Subcutaneous adipose tissue (tissue), 4 donors: ENCODE measurements around the gene UNCX. TPM values are rescaled to one million over a fixed set of nuclear protein-coding genes. Genes with fewer than 3 reads are reported as not detected.

Source experiments
- CTCF ChIP-seq: fragments of 450-650 bp; IDR thresholded peaks from one replicate; pipeline ENCODE4 v1.5.1; 2016; ENCODE audit warnings: low read depth, mild to moderate bottlenecking, control low read depth, antibody characterized with exemption, moderate library complexity
- total RNA-seq, 4 donors: library from RNA; depleted of rRNA; stranded (reverse); fragments of >200 nt; gene quantifications; one replicate each; pipeline ENCODE4 v1.1.0, GENCODE V29; 2016

Gene UNCX
- total RNA-seq, 4 donors from 2014 or later, result not detected

GRCh38 chr7:1232103-1232466 is 587 bp upstream of the UNCX start:
- no peak for TF ChIP-seq CTCF

GRCh38 chr7:1233333-1234048 is 819 bp downstream of the UNCX start:
- TF ChIP-seq CTCF, result no peak

- no peak for TF ChIP-seq CTCF
These were observed 1.6 kb downstream of the UNCX start for GRCh38 chr7:1234049-1234880.

GRCh38 chr7:1234881-1235500 is 2.3 kb downstream of the UNCX start:
- no peak for TF ChIP-seq CTCF

- no peak for TF ChIP-seq CTCF
These were observed 2.9 kb downstream of the UNCX start for GRCh38 chr7:1235501-1236131.

GRCh38 chr7:1236132-1236661 is 3.5 kb downstream of the UNCX start:
- no peak for TF ChIP-seq CTCF
